NCI-H1930 (cell line): ENCODE results near the gene GRAMD4.
"Not testable (repeated sequence)": the region's sequence is repeated elsewhere in the genome, so short reads cannot be mapped to it uniquely, and the experiment has no call there.

Source experiments
- DNase-seq, 2 experiments: peaks; one replicate each; lab custom pipeline; 2025; lab: John Stamatoyannopoulos, UW

GRAMD4 gene

GRCh38 chr22:46637711-46638600 lies 17.8 kb downstream of the GRAMD4 start:
- DNase-seq = no peak

GRCh38 chr22:46638601-46639431 lies 18.6 kb downstream of the GRAMD4 start:
- no peak for DNase-seq

GRCh38 chr22:46639843-46640242 lies 19.7 kb downstream of the GRAMD4 start:
- no peak for DNase-seq

- no peak for DNase-seq
These were observed 20.3 kb downstream of the GRAMD4 start for GRCh38 chr22:46640293-46641055.

- DNase-seq = no peak
These were observed 21.7 kb downstream of the GRAMD4 start for GRCh38 chr22:46641811-46642266.

GRCh38 chr22:46642840-46643480 lies 22.8 kb downstream of the GRAMD4 start:
- DNase-seq = not testable (repeated sequence)

GRCh38 chr22:46646531-46647215 lies 26.5 kb downstream of the GRAMD4 start:
- no peak for DNase-seq

GRCh38 chr22:46648225-46648820 lies 28.1 kb downstream of the GRAMD4 start:
- DNase-seq = not testable (repeated sequence)

GRCh38 chr22:46649141-46650077 lies 29.2 kb downstream of the GRAMD4 start:
- no peak for DNase-seq

GRCh38 chr22:46650078-46650810 lies 30.1 kb downstream of the GRAMD4 start:
- DNase-seq = no peak

- DNase-seq = no peak
These were observed 31.1 kb downstream of the GRAMD4 start for GRCh38 chr22:46651316-46651715.

- DNase-seq = no peak
These were observed 32.1 kb downstream of the GRAMD4 start for GRCh38 chr22:46652081-46652846.

- no peak for DNase-seq
These were observed 32.7 kb downstream of the GRAMD4 start for GRCh38 chr22:46652847-46653331.

- no peak for DNase-seq
These were observed 33.4 kb downstream of the GRAMD4 start for GRCh38 chr22:46653596-46653995.

GRCh38 chr22:46654426-46654825 lies 34.2 kb downstream of the GRAMD4 start:
- no peak for DNase-seq

- DNase-seq = no peak
These were observed 34.9 kb downstream of the GRAMD4 start for GRCh38 chr22:46654927-46655595.
